ENCODE data around the gene HCST.

GRCh38 chr19:35861640-35862160 is 40.6 kb upstream of the HCST start:
- TF ChIP-seq CTCF (IDR thresholded peaks at IDR 0.05; ENCODE audit: insufficient read depth, low read depth, low read length) (no peak), EZH2 (IDR thresholded peaks at IDR 0.05; ENCODE audit: insufficient read depth, low read length) (no peak)
